Trophoblast cell (in vitro differentiated cells and primary cell): ENCODE data around the gene PPAT.
"Not testable (repeated sequence)": the region's sequence is repeated elsewhere in the genome, so short reads cannot be mapped to it uniquely, and the experiment has no call there.

Source experiments
- DNase-seq, 2 donors: peaks; one replicate each; pipeline ENCODE4 v3.0.0-alpha.2; 2016
- H2AFZ ChIP-seq: 2 replicates; pipeline ENCODE4 v1.6.1; 2013; ENCODE audit warnings: low read length, moderate library complexity, mild to moderate bottlenecking; ENCODE audit not compliant: insufficient read depth, poor library complexity
- H2AK5ac ChIP-seq: 2 replicates; pipeline ENCODE4 v1.6.1; 2013; ENCODE audit warnings: mild to moderate bottlenecking, low read length
- H2BK120ac ChIP-seq: 2 replicates; pipeline ENCODE4 v1.6.1; 2013; ENCODE audit warnings: low read length, mild to moderate bottlenecking, moderate library complexity; ENCODE audit not compliant: insufficient read depth, poor library complexity
- H2BK12ac ChIP-seq: 2 replicates; pipeline ENCODE4 v1.6.1; 2013; ENCODE audit warnings: mild to moderate bottlenecking, low read length, moderate library complexity
- H2BK5ac ChIP-seq: 2 replicates; pipeline ENCODE4 v1.6.1; 2013; ENCODE audit warnings: low read length, low read depth, moderate library complexity, mild to moderate bottlenecking; ENCODE audit not compliant: poor library complexity
- H3K14ac ChIP-seq: 2 replicates; pipeline ENCODE4 v1.6.1; 2013; ENCODE audit warnings: mild to moderate bottlenecking, low read length
- H3K18ac ChIP-seq: 2 replicates; pipeline ENCODE4 v1.6.1; 2013; ENCODE audit warnings: mild to moderate bottlenecking, low read length
- H3K23ac ChIP-seq: 2 replicates; pipeline ENCODE4 v1.6.1; 2013; ENCODE audit warnings: low read length
- H3K27ac ChIP-seq: 2 replicates; pipeline ENCODE4 v1.5.1; 2013; ENCODE audit warnings: low read depth, mild to moderate bottlenecking, inconsistent platforms, low read length, moderate library complexity
- H3K27me3 ChIP-seq: 2 replicates; pipeline ENCODE4 v1.6.1; 2013; ENCODE audit warnings: inconsistent platforms, mild to moderate bottlenecking, low read length, moderate library complexity; ENCODE audit not compliant: insufficient read depth
- H3K36me3 ChIP-seq, 2 experiments: 1 replicate in 1 of 2; 2 replicates in 1 of 2; pipeline ENCODE4 v1.6.1; 2013; ENCODE audit warnings: low read length in 2 of 2, mild to moderate bottlenecking in 2 of 2, moderate library complexity in 1 of 2; ENCODE audit not compliant: insufficient read depth in 2 of 2, control insufficient read depth in 1 of 2
- H3K4ac ChIP-seq: 2 replicates; pipeline ENCODE4 v1.6.1; 2013; ENCODE audit warnings: low read depth, mild to moderate bottlenecking, low read length, moderate library complexity
- H3K4me1 ChIP-seq, 2 experiments: 1 replicate in 1 of 2; 2 replicates in 1 of 2; pipeline ENCODE4 v1.6.1; 2013; ENCODE audit warnings: low read length in 2 of 2, mild to moderate bottlenecking in 2 of 2, moderate library complexity in 1 of 2; ENCODE audit not compliant: insufficient read depth in 2 of 2, control insufficient read depth in 1 of 2
- H3K4me2 ChIP-seq: 2 replicates; pipeline ENCODE4 v1.6.1; 2013; ENCODE audit warnings: inconsistent platforms, mild to moderate bottlenecking, low read length, moderate library complexity
- H3K4me3 ChIP-seq: 2 replicates; pipeline ENCODE4 v1.5.1; 2013; ENCODE audit warnings: mild to moderate bottlenecking, low read depth, low read length, inconsistent platforms
- H3K79me1 ChIP-seq: one replicate; pipeline ENCODE4 v1.6.1; 2013; ENCODE audit warnings: low read length
- H3K79me2 ChIP-seq: 2 replicates; pipeline ENCODE4 v1.6.1; 2013; ENCODE audit warnings: low read length, mild to moderate bottlenecking; ENCODE audit not compliant: control insufficient read depth, insufficient read depth, poor library complexity
- H3K9ac ChIP-seq: 2 replicates; pipeline ENCODE4 v1.6.1; 2013; ENCODE audit warnings: mild to moderate bottlenecking, low read length
- H3K9me3 ChIP-seq: 2 replicates; pipeline ENCODE4 v1.6.1; 2013; ENCODE audit warnings: low read depth, mild to moderate bottlenecking, control low read depth, inconsistent platforms, low read length; ENCODE audit not compliant: insufficient read depth
- H4K12ac ChIP-seq: 2 replicates; pipeline ENCODE4 v1.6.1; 2013; ENCODE audit warnings: low read depth, mild to moderate bottlenecking, low read length, moderate library complexity
- H4K8ac ChIP-seq: 2 replicates; pipeline ENCODE4 v1.6.1; 2013; ENCODE audit warnings: low read depth, mild to moderate bottlenecking, low read length, moderate library complexity
- H4K91ac ChIP-seq: one replicate; pipeline ENCODE4 v1.6.1; 2013; ENCODE audit warnings: low read depth, mild to moderate bottlenecking, low read length, moderate library complexity
- WGBS: extraction: QIAGEN DNeasy Blood & Tissue Kit; methylation state at CpG from one replicate; pipeline ENCODE4 v1.1.7; 2013; ENCODE audit warnings: missing lambda C conversion rate; ENCODE audit not compliant: insufficient read length, insufficient coverage; ENCODE audit errors: extremely low coverage; 5-methylcytosine and 5-hydroxymethylcytosine counted together

PPAT gene

GRCh38 chr4:56462157-56462556 lies 26.7 kb upstream of the PPAT start:
- DNase-seq = no peak

GRCh38 chr4:56460085-56460484 lies 24.7 kb upstream of the PPAT start:
- no peak overlapping the region for H3K14ac ChIP-seq
- no peak overlapping the region for H2BK5ac ChIP-seq
- no peak overlapping the region for H3K18ac ChIP-seq
- no peak overlapping the region for H3K4me2 ChIP-seq
- no peak overlapping the region for H2BK120ac ChIP-seq
- DNase-seq = no peak
- no peaks in the 10 kb centered on the region for H3K79me2 ChIP-seq
- no peak overlapping the region for H3K27ac ChIP-seq
- H3K4ac ChIP-seq = no peak overlapping the region
- H3K79me1 ChIP-seq = no peaks in the 10 kb centered on the region
- no peak overlapping the region for H3K9ac ChIP-seq
- no CpG with 5 or more reads among the region's 3 CpGs for WGBS
- no peaks in the 10 kb centered on the region for H3K9me3 ChIP-seq
- H2AFZ ChIP-seq = no peak overlapping the region
- H3K23ac ChIP-seq = no peak overlapping the region
- H2AK5ac ChIP-seq = no peak overlapping the region
- no peaks in the 10 kb centered on the region for H3K4me1 ChIP-seq
- H4K12ac ChIP-seq = no peak overlapping the region
- H3K36me3 ChIP-seq = peaks cover 24 to 33% of the 10 kb centered on the region in 2 experiments
- no peak overlapping the region for H4K91ac ChIP-seq
- H2BK12ac ChIP-seq = no peak overlapping the region
- H3K27me3 ChIP-seq = no peaks in the 10 kb centered on the region
- no peak overlapping the region for H4K8ac ChIP-seq
- no peak overlapping the region for H3K4me3 ChIP-seq

More at GRCh38 chr4:56462157-56462556, 26.7 kb upstream of the PPAT start:
- no peak overlapping the region for H3K27ac ChIP-seq
- no peak overlapping the region for H3K4ac ChIP-seq
- no peak overlapping the region for H3K9ac ChIP-seq
- no peaks in the 10 kb centered on the region for H3K79me2 ChIP-seq
- no peak overlapping the region for H2BK5ac ChIP-seq
- no peak overlapping the region for H2BK12ac ChIP-seq
- H2AFZ ChIP-seq = no peak overlapping the region
- peaks cover 4 to 9% of the 10 kb centered on the region in 2 experiments for H3K4me1 ChIP-seq
- no peaks in the 10 kb centered on the region for H3K27me3 ChIP-seq
- no peak overlapping the region for H2BK120ac ChIP-seq
- no peak overlapping the region for H4K12ac ChIP-seq
- H3K9me3 ChIP-seq = no peaks in the 10 kb centered on the region
- no peak overlapping the region for H3K23ac ChIP-seq
- H4K8ac ChIP-seq = no peak overlapping the region
- peaks cover 4% of the 10 kb centered on the region for H3K79me1 ChIP-seq
- H2AK5ac ChIP-seq = no peak overlapping the region
- no peak overlapping the region for H3K4me2 ChIP-seq
- no peak overlapping the region for H3K14ac ChIP-seq
- H3K4me3 ChIP-seq = no peak overlapping the region
- H3K18ac ChIP-seq = no peak overlapping the region
- H4K91ac ChIP-seq = no peak overlapping the region
- peaks cover 15 to 22% of the 10 kb centered on the region in 2 experiments for H3K36me3 ChIP-seq

DNA sequence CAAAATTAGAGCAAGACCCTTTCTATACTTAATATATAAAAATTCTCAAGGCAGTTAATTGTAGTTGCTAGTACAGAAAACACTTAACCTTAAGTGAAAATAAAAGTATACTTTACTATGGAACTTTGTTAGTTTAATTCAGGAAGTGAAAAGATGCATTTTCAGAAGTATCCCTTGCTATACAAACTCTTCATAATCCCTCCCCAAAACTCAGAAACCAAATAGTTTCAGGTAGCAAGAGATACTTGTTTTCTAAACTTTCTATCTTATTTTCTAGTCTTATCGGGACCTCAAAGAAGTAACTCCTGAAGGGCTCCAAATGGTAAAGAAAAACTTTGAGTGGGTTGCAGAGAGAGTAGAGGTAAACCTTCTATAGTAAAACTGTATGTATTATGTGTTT lies 14.9 kb upstream of the PPAT start:
- DNase-seq = no peak
- H2AK5ac ChIP-seq = no peak overlapping the region
- no peak overlapping the region for H3K14ac ChIP-seq
- H3K9ac ChIP-seq = no peak overlapping the region
- no peak overlapping the region for H4K12ac ChIP-seq
- peaks cover 9 to 26% of the 10 kb centered on the region in 2 experiments for H3K36me3 ChIP-seq
- no peak overlapping the region for H3K4me3 ChIP-seq
- no peak overlapping the region for H4K8ac ChIP-seq
- H3K23ac ChIP-seq = no peak overlapping the region
- H2AFZ ChIP-seq = no peak overlapping the region
- no peak overlapping the region for H3K4ac ChIP-seq
- H3K27me3 ChIP-seq = no peaks in the 10 kb centered on the region
- no peak overlapping the region for H2BK5ac ChIP-seq
- H3K9me3 ChIP-seq = no peaks in the 10 kb centered on the region
- H3K4me2 ChIP-seq = no peak overlapping the region
- H4K91ac ChIP-seq = no peak overlapping the region
- H3K79me1 ChIP-seq = no peaks in the 10 kb centered on the region
- WGBS = no CpG with 5 or more reads among the region's 1 CpG
- H3K27ac ChIP-seq = no peak overlapping the region
- no peak overlapping the region for H3K18ac ChIP-seq
- H3K79me2 ChIP-seq = no peaks in the 10 kb centered on the region
- no peak overlapping the region for H2BK120ac ChIP-seq
- no peaks in the 10 kb centered on the region for H3K4me1 ChIP-seq
- H2BK12ac ChIP-seq = no peak overlapping the region

- H3K14ac ChIP-seq, H2BK120ac ChIP-seq, H3K9me3 ChIP-seq, H3K4ac ChIP-seq, H2BK12ac ChIP-seq, H3K79me1 ChIP-seq, H3K27me3 ChIP-seq, DNase-seq, H2AFZ ChIP-seq, H4K12ac ChIP-seq, H2BK5ac ChIP-seq, H3K27ac ChIP-seq, H2AK5ac ChIP-seq, H3K18ac ChIP-seq, H3K79me2 ChIP-seq, H3K23ac ChIP-seq, H3K4me2 ChIP-seq, H3K9ac ChIP-seq, H3K4me3 ChIP-seq, H3K4me1 ChIP-seq, H4K91ac ChIP-seq, H4K8ac ChIP-seq: not testable (repeated sequence)
- H3K36me3 ChIP-seq = peaks cover 9 to 25% of the 10 kb centered on the region in 2 experiments
- WGBS = no CpG with 5 or more reads among the region's 4 CpGs
Measured at GRCh38 chr4:56449475-56449874, 14.1 kb upstream of the PPAT start.
